Stomach (tissue), 4 donors: ENCODE results near the gene KRT81.

Source experiments
- POLR2A ChIP-seq, 4 donors: fragments of 450-650 bp; IDR thresholded peaks; one replicate each; pipeline ENCODE4 v1.6.1; 2016; ENCODE audit warnings: antibody characterized with exemption in 4 of 4, control low read depth in 2 of 4, mild to moderate bottlenecking in 1 of 4, moderate library complexity in 1 of 4
- POLR2AphosphoS5 ChIP-seq, 3 donors: sonication (generic); formaldehyde crosslinking; IDR thresholded peaks; one replicate each; pipeline ENCODE4 v1.6.1; 2016; ENCODE audit warnings: antibody characterized with exemption in 3 of 3
- TF ChIP-seq, protein P1 (sequence below), 7 experiments: fragments of 450-650 bp in 4 of 7; fragments of 200-600 bp in 3 of 7; sonication (generic) in 3 of 7; IDR thresholded peaks; one replicate each; pipeline ENCODE4 v1.5.1; 2016 to 2019; ENCODE audit warnings: antibody characterized with exemption in 7 of 7, control low read depth in 2 of 7, mild to moderate bottlenecking in 1 of 7

GRCh38 chr12:52317468-52318052 lies 26.2 kb upstream of the KRT81 start:
- TF ChIP-seq, protein P1, sequence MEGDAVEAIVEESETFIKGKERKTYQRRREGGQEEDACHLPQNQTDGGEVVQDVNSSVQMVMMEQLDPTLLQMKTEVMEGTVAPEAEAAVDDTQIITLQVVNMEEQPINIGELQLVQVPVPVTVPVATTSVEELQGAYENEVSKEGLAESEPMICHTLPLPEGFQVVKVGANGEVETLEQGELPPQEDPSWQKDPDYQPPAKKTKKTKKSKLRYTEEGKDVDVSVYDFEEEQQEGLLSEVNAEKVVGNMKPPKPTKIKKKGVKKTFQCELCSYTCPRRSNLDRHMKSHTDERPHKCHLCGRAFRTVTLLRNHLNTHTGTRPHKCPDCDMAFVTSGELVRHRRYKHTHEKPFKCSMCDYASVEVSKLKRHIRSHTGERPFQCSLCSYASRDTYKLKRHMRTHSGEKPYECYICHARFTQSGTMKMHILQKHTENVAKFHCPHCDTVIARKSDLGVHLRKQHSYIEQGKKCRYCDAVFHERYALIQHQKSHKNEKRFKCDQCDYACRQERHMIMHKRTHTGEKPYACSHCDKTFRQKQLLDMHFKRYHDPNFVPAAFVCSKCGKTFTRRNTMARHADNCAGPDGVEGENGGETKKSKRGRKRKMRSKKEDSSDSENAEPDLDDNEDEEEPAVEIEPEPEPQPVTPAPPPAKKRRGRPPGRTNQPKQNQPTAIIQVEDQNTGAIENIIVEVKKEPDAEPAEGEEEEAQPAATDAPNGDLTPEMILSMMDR (IDR thresholded peaks at IDR 0.05), result no peak
- TF ChIP-seq POLR2AphosphoS5 (IDR thresholded peaks at IDR 0.05) (no peak), POLR2A (IDR thresholded peaks at IDR 0.05) (no peak)
